Astrocyte (in vitro differentiated cells and primary cell): ENCODE measurements around the gene IL19. TPM values are rescaled to one million over a fixed set of nuclear protein-coding genes. Genes with fewer than 3 reads are reported as not detected.

Experiments used
- total RNA-seq: library from RNA; stranded (reverse); gene quantifications from 2 replicates; pipeline ENCODE4 v1.2.1, GENCODE V29; 2021

The IL19 gene
- total RNA-seq, 1 donor from 2014 or later: 0.23 TPM

Other genes starting within 250 kb of the IL19 start
- gene EIF2D, start 158.3 kb upstream of the IL19 start, total RNA-seq: 27.3 and 33.6 TPM in 2 replicates
- 8.2 and 8.7 TPM in 2 replicates for gene DYRK3, start 135.2 kb upstream of the IL19 start, total RNA-seq
- 104 and 108 TPM in 2 replicates for gene MAPKAPK2, start 85.9 kb upstream of the IL19 start, total RNA-seq
- not detected in 2 replicates for gene IL10, start 1.7 kb downstream of the IL19 start, total RNA-seq
- gene IL20, start 94.8 kb downstream of the IL19 start, total RNA-seq: not detected in 2 replicates
- not detected in 2 replicates for gene IL24, start 126.7 kb downstream of the IL19 start, total RNA-seq
- 0.55 and 0.73 TPM in 2 replicates for gene FCMR, start 151.2 kb downstream of the IL19 start, total RNA-seq
- not detected in 2 replicates for gene PIGR, start 175.7 kb downstream of the IL19 start, total RNA-seq
- gene FCAMR, start 199.7 kb downstream of the IL19 start, total RNA-seq: not detected in 2 replicates